Prostate gland (tissue), 2 donors: ENCODE measurements around the gene LENG9.

ENCODE experiments used
- POLR2AphosphoS5 ChIP-seq: sonication (generic); formaldehyde crosslinking; IDR thresholded peaks from one replicate; pipeline ENCODE4 v1.6.1; 2017; ENCODE audit warnings: antibody characterized with exemption
- TF ChIP-seq, protein P1 (sequence below), 4 experiments: fragments of 200-600 bp in 2 of 4; fragments of 450-650 bp in 2 of 4; sonication (generic) in 2 of 4; IDR thresholded peaks; 1 replicate in 3 of 4; 2 replicates in 1 of 4; pipeline ENCODE4 v1.5.1; 2016 to 2019; ENCODE audit warnings: antibody characterized with exemption in 4 of 4, mild to moderate bottlenecking in 2 of 4, moderate library complexity in 2 of 4

- TF ChIP-seq, protein P1, sequence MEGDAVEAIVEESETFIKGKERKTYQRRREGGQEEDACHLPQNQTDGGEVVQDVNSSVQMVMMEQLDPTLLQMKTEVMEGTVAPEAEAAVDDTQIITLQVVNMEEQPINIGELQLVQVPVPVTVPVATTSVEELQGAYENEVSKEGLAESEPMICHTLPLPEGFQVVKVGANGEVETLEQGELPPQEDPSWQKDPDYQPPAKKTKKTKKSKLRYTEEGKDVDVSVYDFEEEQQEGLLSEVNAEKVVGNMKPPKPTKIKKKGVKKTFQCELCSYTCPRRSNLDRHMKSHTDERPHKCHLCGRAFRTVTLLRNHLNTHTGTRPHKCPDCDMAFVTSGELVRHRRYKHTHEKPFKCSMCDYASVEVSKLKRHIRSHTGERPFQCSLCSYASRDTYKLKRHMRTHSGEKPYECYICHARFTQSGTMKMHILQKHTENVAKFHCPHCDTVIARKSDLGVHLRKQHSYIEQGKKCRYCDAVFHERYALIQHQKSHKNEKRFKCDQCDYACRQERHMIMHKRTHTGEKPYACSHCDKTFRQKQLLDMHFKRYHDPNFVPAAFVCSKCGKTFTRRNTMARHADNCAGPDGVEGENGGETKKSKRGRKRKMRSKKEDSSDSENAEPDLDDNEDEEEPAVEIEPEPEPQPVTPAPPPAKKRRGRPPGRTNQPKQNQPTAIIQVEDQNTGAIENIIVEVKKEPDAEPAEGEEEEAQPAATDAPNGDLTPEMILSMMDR (IDR thresholded peaks at IDR 0.05), result peak in 3 of 4 experiments; percentile 19 to 45 (median 42)
- no peak for TF ChIP-seq POLR2AphosphoS5
These were observed 17.9 kb upstream of the LENG9 start for GRCh38 chr19:54481326-54481930.
